DMS79 treated with DMSO at 0.1 percent for 48 hours (cell line): Measurements from ENCODE around the gene PTGES3L.
"Not testable (repeated sequence)": the region's sequence is repeated elsewhere in the genome, so short reads cannot be mapped to it uniquely, and the experiment has no call there.

ENCODE experiments used
- DNase-seq: peaks from one replicate; lab custom pipeline; 2025; lab: John Stamatoyannopoulos, UW

Gene PTGES3L

GRCh38 chr17:42980274-42980765 lies 440 bp upstream of the PTGES3L start, which contains the start of gene RUNDC1:
Gene RUNDC1, plus strand, starts transcription at chr17:42980565. Its CDS starts 12 bp downstream, at chr17:42980577.
- peak; percentile 80 for DNase-seq

GRCh38 chr17:42975701-42976100 lies 4.2 kb downstream of the PTGES3L start:
- DNase-seq, result not testable (repeated sequence)

GRCh38 chr17:42975265-42975664 lies 4.6 kb downstream of the PTGES3L start:
- DNase-seq, result no peak

DNA sequence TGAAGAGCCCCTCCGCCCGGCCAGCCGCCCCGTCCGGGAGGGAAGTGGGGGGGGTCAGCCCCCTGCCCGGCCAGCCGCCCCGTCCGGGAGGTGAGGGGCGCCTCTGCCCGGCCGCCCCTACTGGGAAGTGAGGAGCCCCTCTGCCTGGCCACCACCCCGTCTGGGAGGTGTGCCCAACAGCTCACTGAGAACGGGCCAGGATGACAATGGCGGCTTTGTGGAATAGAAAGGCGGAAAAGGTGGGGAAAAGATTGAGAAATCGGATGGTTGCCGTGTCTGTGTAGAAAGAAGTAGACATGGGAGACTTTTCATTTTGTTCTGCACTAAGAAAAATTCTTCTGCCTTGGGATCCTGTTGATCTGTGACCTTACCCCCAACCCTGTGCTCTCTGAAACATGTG lies 6.6 kb downstream of the PTGES3L start:
- not testable (repeated sequence) for DNase-seq

GRCh38 chr17:42971589-42971988 lies 8.3 kb downstream of the PTGES3L start:
- no peak for DNase-seq

- DNase-seq, result no peak
Observed at GRCh38 chr17:42969001-42969581, 10.8 kb downstream of the PTGES3L start.

DNA sequence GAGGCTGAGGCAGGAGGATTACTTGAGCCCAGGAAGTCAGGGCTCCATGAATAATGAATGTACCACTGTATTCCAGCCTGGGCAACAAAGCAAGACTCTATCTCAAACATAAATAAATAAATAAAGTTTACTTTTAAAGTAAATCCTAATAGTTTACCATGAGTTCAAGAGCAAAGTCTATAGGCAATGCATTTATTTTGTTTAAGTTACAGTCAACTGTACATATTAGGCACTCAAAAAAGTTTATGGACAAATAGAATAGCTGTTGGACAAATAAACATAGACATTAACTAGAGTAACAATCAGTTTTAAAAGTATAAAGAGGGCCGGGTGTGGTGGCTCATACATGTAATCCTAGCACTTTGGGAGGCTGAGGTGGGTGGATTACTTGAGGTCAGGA lies 12.0 kb downstream of the PTGES3L start:
- DNase-seq, result no peak

- peak; percentile 95 for DNase-seq
Observed at GRCh38 chr17:42964161-42964932, 15.5 kb downstream of the PTGES3L start, which contains the start of gene AARSD1. Gene AARSD1, minus strand, starts transcription at chr17:42964454. Its CDS starts 14 bp downstream, at chr17:42964440.

GRCh38 chr17:42953669-42954068 lies 26.2 kb downstream of the PTGES3L start:
- DNase-seq, result no peak

DNA sequence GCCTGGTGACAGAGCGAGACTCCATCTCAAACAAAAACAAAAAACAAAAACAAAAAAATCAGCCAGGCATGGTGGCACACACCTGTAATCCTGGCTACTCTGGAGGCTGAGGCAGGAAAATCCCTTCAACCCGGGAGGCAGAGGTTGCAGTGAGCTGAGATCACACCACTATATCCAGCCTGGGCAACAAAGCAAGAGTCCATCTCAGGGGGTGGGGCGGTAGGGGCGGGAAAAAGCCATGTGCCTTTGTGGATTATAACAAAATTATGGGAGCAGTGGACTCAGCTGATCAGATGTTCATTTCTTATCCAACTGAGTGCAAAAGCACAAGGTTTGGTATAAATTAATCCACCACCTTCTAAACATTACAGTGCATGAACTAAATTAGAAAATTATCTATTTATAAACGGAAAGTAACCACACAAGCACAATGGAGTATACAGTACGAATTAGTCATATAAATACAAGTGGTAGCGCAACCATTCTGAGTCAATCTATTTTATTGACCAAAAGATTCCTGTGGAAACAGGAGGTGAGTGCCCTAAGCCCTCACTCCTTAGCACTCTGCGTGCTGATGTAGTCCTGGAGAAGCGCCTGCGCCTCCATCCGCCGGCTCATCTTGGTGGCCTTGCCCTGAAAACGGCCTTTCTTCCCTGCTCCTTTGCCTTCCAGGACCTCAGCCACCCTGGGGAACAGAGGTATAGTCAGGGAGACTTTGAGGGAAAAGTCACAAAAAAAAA lies 29.7 kb downstream of the PTGES3L start:
- no peak for DNase-seq

DNA sequence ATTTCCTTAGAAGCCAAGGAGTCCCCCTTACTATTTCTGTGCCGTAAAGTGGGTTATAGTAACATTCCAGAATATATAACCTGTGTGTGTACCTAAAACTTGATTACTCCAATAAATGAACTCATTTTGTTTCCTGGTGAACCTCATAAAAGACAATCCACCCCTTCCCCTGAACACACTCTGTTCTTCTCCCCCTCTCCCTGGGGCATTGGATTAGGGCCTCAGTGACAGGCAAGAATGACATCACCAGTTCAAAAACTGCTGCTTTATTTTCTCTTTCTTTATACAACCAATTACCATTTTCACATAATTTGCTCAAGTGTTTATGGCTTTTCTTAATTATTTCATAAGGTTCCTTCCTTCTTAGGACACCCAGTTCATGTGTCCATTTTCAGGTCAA lies 33.1 kb downstream of the PTGES3L start:
- no peak for DNase-seq

DNA sequence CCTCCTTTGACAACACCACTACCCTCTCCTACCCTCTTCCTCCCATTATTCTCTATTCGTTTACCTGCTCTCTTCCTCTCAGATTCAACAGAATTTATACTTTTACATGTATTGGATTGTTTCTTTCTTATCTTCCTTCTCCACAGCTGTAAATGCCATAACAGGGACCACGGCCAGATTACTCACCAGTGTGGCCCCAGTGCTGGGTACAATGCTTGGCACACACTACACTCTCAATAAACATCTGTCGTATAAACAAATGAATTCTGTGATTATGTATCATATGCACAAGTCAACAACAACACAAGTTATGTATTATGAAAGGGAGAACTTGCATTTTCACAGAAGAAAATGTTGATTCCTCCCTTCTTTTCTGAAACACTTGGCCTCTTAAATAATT lies 35.7 kb downstream of the PTGES3L start:
- DNase-seq, result no peak

- DNase-seq, result peak; percentile 53
Observed at GRCh38 chr17:42937712-42938596, 41.9 kb downstream of the PTGES3L start.

- DNase-seq, result no peak
Observed at GRCh38 chr17:42929497-42929844, 50.4 kb downstream of the PTGES3L start.

GRCh38 chr17:42928714-42929496 lies 51.0 kb downstream of the PTGES3L start:
- no peak for DNase-seq

DNA sequence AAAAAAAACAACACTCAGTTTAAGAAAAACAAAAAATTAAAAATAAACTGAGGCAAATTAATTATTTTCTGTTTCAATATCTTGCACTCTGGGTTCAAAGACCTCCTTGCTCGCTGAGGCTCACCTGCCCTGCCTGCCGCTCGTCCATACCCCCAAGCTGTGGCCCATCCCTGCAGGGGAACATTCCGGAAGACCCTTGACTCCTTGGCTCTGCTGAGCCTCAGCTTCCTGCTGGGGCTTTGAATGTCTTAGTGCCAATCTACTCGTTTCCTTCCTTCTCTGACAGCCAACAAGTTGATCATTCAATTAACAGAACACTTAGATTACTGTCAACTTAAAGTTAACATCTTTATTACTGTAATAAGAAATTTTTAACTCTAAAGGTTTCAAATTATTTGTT lies 55.0 kb downstream of the PTGES3L start:
- no peak for DNase-seq

- not testable (repeated sequence) for DNase-seq
Observed at GRCh38 chr17:42923472-42923871, 56.4 kb downstream of the PTGES3L start.

DNA sequence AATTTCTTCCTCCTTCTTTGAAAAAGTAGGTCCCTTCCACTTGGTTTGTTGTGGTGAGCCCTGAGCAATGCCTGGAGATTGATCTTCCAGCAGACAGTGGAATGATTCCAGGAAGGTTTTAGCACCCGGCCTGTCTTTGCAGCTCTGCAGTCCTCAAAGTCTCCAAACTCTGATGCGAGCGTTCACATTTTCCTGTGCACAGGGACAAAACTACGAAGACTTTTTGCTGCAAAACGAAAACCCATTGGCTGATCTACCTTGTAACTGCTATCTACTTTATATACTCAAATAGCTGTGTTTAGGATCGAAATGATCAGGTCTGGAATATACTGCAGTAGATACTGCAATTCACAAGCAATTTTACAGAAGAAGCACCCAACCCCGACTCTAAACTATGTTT lies 57.6 kb downstream of the PTGES3L start:
- no peak for DNase-seq

DNA sequence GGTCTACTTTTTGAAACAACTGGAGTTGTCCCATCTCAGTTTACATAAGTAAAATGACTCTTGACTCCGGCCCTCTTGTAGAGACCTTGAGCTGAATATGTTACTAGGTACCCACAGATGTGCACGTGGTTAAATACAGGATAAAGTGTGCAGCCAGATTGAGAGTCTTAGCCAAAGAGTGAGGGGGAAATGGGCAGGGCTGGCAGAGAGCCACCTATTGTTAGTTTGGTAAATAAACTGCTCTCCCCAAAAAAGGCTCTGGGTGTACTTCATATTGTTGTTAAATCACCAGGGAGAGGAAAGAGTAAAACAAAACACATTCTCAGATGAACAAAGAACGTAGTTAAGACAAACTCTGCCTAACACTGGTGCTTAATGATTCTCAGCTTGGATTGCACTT lies 59.0 kb downstream of the PTGES3L start:
- peak; percentile 34 for DNase-seq

- DNase-seq, result no peak
Observed at GRCh38 chr17:42920106-42920900, 59.6 kb downstream of the PTGES3L start.
